SU-DHL-6 (cell line): ENCODE results near the gene ALK.

Source experiments
- CTCF ChIP-seq: fragments of 200-600 bp; sonication (generic); IDR thresholded peaks from one replicate; pipeline ENCODE4 v1.5.1; 2017; ENCODE audit warnings: antibody characterized with exemption, mild to moderate bottlenecking, low read length, moderate library complexity; ENCODE audit not compliant: insufficient read depth, poor library complexity, severe bottlenecking
- EZH2phosphoT487 ChIP-seq: fragments of 200-600 bp; sonication (generic), shearing (Covaris generic); conservative IDR thresholded peaks from 2 replicates; pipeline ENCODE4 v1.6.1; 2018; ENCODE audit warnings: mild to moderate bottlenecking, antibody characterized with exemption, low read length, moderate library complexity, mixed read lengths

- TF ChIP-seq CTCF (no peak), EZH2phosphoT487 (no peak)
Observed at GRCh38 chr2:29881089-29881730, 40.2 kb downstream of the ALK start.
